CD4-positive, alpha-beta T cell treated with Interleukin-15 for 1 hour (primary cell): ENCODE measurements around the gene SEMG2.

Experiments used
- DNase-seq: peaks from one replicate; pipeline ENCODE4 v3.0.0-alpha.2; 2020

Gene SEMG2

GRCh38 chr20:45221076-45221475 is at the start of gene SEMG2:
SEMG2 (plus strand) TSS chr20:45221373; CDS start chr20:45221390, 17 bp downstream.
- no peak for DNase-seq

- DNase-seq, result no peak
Observed at GRCh38 chr20:45173522-45173921, 47.7 kb upstream of the SEMG2 start.

- DNase-seq, result no peak
Observed at GRCh38 chr20:45174434-45175364, 46.5 kb upstream of the SEMG2 start, which contains the start of gene PI3. PI3 (plus strand) TSS chr20:45174902; CDS start chr20:45174923, 21 bp downstream.

- DNase-seq, result no peak
Observed at GRCh38 chr20:45176526-45177267, 44.5 kb upstream of the SEMG2 start.

GRCh38 chr20:45179166-45179565 is 42.0 kb upstream of the SEMG2 start:
- no peak for DNase-seq

GRCh38 chr20:45181639-45182038 is 39.5 kb upstream of the SEMG2 start:
- no peak for DNase-seq

- DNase-seq, result no peak
Observed at GRCh38 chr20:45183084-45183483, 38.1 kb upstream of the SEMG2 start.

- DNase-seq, result no peak
Observed at GRCh38 chr20:45187693-45188092, 33.5 kb upstream of the SEMG2 start.

GRCh38 chr20:45189067-45189609 is 32.0 kb upstream of the SEMG2 start:
- DNase-seq, result no peak

GRCh38 chr20:45189861-45190260 is 31.3 kb upstream of the SEMG2 start:
- DNase-seq, result no peak

- DNase-seq, result no peak
Observed at GRCh38 chr20:45191926-45192325, 29.2 kb upstream of the SEMG2 start.

- DNase-seq, result no peak
Observed at GRCh38 chr20:45193331-45193730, 27.8 kb upstream of the SEMG2 start.

GRCh38 chr20:45206725-45207124 is 14.4 kb upstream of the SEMG2 start, which contains the start of gene SEMG1:
SEMG1 (plus strand) TSS chr20:45207033; CDS start chr20:45207054, 21 bp downstream.
- DNase-seq, result no peak

- DNase-seq, result no peak
Observed at GRCh38 chr20:45209924-45210323, 11.2 kb upstream of the SEMG2 start.

- DNase-seq, result no peak
Observed at GRCh38 chr20:45211569-45212474, 9.4 kb upstream of the SEMG2 start.

- no peak for DNase-seq
Observed at GRCh38 chr20:45212836-45213235, 8.3 kb upstream of the SEMG2 start.

GRCh38 chr20:45218124-45218523 is 3.0 kb upstream of the SEMG2 start:
- DNase-seq, result no peak

GRCh38 chr20:45218636-45219035 is 2.5 kb upstream of the SEMG2 start:
- DNase-seq, result no peak

- no peak for DNase-seq
Observed at GRCh38 chr20:45223136-45223535, 2.0 kb downstream of the SEMG2 start.

- no peak for DNase-seq
Observed at GRCh38 chr20:45226287-45226686, 5.1 kb downstream of the SEMG2 start.

GRCh38 chr20:45229264-45230056 is 8.3 kb downstream of the SEMG2 start:
- DNase-seq, result no peak
